CD8-positive, alpha-beta memory T cell (primary cell): Measurements from ENCODE around the gene INTS2. TPM values are rescaled to one million over a fixed set of nuclear protein-coding genes. Genes with fewer than 3 reads are reported as not detected.
"Not testable (repeated sequence)": the region's sequence is repeated elsewhere in the genome, so short reads cannot be mapped to it uniquely, and the experiment has no call there.

Source experiments
- CTCF ChIA-PET: fragments of 350-600 bp; sonication (Branson Sonifier 250); formaldehyde crosslinking; loops from one replicate; lab custom pipeline; 2021; ENCODE audit warnings: antibody characterized with exemption; lab: Charles Lee
- POLR2A ChIA-PET: fragments of 350-600 bp; sonication (Branson Sonifier 250); formaldehyde crosslinking; loops from one replicate; lab custom pipeline; 2021; ENCODE audit warnings: antibody characterized with exemption; lab: Charles Lee
- DNase-seq, 5 donors: peaks; one replicate each; pipeline versions ENCODE4 v3.0.0 to v3.0.0-alpha.2; 2020 to 2022; ENCODE audit warnings: mixed read lengths in 1 of 5
- H3K27ac ChIP-seq: one replicate; pipeline ENCODE4 v1.7.0; 2013; ENCODE audit warnings: low read depth, mild to moderate bottlenecking, low read length, moderate library complexity
- H3K27me3 ChIP-seq: 2 replicates; pipeline ENCODE4 v1.7.0; 2013; ENCODE audit warnings: low read length, mild to moderate bottlenecking; ENCODE audit not compliant: insufficient read depth, poor library complexity, severe bottlenecking
- H3K36me3 ChIP-seq: 2 replicates; pipeline ENCODE4 v1.7.0; 2013; ENCODE audit warnings: mild to moderate bottlenecking, low read length, moderate library complexity; ENCODE audit not compliant: insufficient read depth
- H3K4me1 ChIP-seq: 2 replicates; pipeline ENCODE4 v1.7.0; 2013; ENCODE audit warnings: mild to moderate bottlenecking, low read length, moderate library complexity; ENCODE audit not compliant: insufficient read depth
- H3K4me3 ChIP-seq: 2 replicates; pipeline ENCODE4 v1.7.0; 2013; ENCODE audit warnings: mild to moderate bottlenecking, low read length
- H3K9me3 ChIP-seq: 2 replicates; pipeline ENCODE4 v1.7.0; 2013; ENCODE audit warnings: mild to moderate bottlenecking, low read length
- H3K27ac Mint-ChIP-seq, 8 donors: one replicate each; pipeline ENCODE4 v1.8.0; 2020 to 2021; ENCODE audit warnings: mixed read lengths in 8 of 8, mild to moderate bottlenecking in 6 of 8, inconsistent platforms in 3 of 8, moderate library complexity in 3 of 8
- H3K27me3 Mint-ChIP-seq, 2 donors: one replicate each; pipeline ENCODE4 v1.8.0; 2020 to 2021; ENCODE audit warnings: mixed read lengths in 2 of 2, mild to moderate bottlenecking in 1 of 2, moderate library complexity in 1 of 2
- H3K36me3 Mint-ChIP-seq, 3 donors: one replicate each; pipeline ENCODE4 v1.8.0; 2020 to 2021; ENCODE audit warnings: mixed read lengths in 3 of 3, inconsistent platforms in 1 of 3, mild to moderate bottlenecking in 1 of 3
- H3K4me1 Mint-ChIP-seq, 3 donors: one replicate each; pipeline ENCODE4 v1.8.0; 2020 to 2021; ENCODE audit warnings: mixed read lengths in 3 of 3, inconsistent platforms in 1 of 3, mild to moderate bottlenecking in 1 of 3
- H3K4me3 Mint-ChIP-seq, 7 donors: one replicate each; pipeline ENCODE4 v1.8.0; 2020 to 2021; ENCODE audit warnings: mixed read lengths in 7 of 7, mild to moderate bottlenecking in 6 of 7, moderate library complexity in 4 of 7, inconsistent platforms in 2 of 7
- H3K9me3 Mint-ChIP-seq, 5 donors: one replicate each; pipeline ENCODE4 v1.8.0; 2020 to 2022; ENCODE audit warnings: mixed read lengths in 5 of 5, mild to moderate bottlenecking in 3 of 5, moderate library complexity in 2 of 5, inconsistent platforms in 1 of 5
- polyA plus RNA-seq: library from polyadenylated mRNA; unstranded; fragments of 300-500 nt; fragmentation: Illumina TruSeq; gene quantifications from one replicate; pipeline ENCODE4 v1.2.3, GENCODE V29; 2021
- total RNA-seq, 2 experiments: library from RNA; stranded (reverse); gene quantifications; one replicate each; pipeline ENCODE4 v1.2.3, GENCODE V29; 2021

INTS2 gene
- total and polyA plus RNA-seq, 3 experiments from 2014 or later = 3.6 to 26.4 (median 25.9) TPM

DNA sequence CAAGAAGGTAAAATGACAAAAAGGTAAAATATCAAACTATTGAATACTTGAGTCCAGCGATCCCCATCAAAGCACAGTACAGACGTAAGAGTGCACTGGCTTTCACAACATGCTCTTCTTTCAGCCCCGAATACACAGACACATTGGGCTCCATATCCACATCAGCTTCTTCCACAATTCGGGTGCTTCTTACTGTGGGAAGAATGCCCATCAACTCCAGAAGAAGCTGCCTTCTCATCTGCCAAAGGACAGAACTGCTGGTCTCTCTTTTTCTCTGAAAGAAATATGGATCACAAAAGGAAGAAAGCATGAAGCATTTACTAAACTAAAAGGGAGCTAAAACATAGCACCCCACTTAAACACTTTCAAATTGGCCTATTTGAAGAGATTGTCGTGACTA is 20.4 kb downstream of the INTS2 start:
- Mint-ChIP-seq H3K36me3 (peaks cover 8 to 57% (median 27%) of the 10 kb centered on the region in 3 donors), H3K27me3 (no peaks in the 10 kb centered on the region), H3K4me3 (peak overlapping the region in 1 of 7 donors; percentile 17), H3K9me3 (no peaks in the 10 kb centered on the region), H3K4me1 (peaks cover 7 to 19% (median 14%) of the 10 kb centered on the region in 3 donors), H3K27ac (peak overlapping the region in 4 of 8 donors; percentile 10 to 71 (median 46))
- POLR2A ChIA-PET = no interaction called here
- no peaks in the 10 kb centered on the region for H3K4me1 ChIP-seq
- H3K27ac ChIP-seq = no peak overlapping the region
- H3K36me3 ChIP-seq = peaks cover 21% of the 10 kb centered on the region
- no peaks in the 10 kb centered on the region for H3K27me3 ChIP-seq
- no peak overlapping the region for H3K4me3 ChIP-seq
- no peaks in the 10 kb centered on the region for H3K9me3 ChIP-seq
- DNase-seq = no peak
- CTCF ChIA-PET = no interaction called here

DNA sequence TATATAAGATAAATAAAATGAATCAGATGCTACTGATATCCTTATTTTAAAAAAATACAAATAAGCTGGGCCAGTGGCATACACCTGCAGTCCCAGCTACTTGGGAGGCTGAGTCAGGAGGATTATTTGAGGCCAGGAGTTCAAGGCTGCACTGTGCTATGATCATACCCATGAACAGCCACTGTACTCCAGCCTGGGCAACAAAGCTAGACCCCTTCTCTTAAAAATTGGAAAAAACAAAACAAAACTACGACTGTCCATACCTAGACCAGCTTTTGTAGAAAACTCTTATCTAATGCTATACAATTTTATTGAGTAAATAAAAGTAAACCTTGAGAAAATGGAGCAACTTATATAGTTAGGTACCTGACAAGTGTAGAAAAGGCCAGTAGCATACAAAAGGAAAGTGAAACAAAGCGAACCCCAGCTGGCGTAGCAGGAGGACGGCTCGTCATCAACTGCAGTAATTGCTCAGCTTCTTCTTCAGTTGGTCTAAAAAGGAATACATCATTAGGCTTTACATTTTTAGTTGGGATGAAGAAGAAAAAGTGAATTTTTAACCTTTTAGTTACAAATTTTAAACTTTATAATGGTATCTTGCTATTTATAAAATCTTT is 23.6 kb downstream of the INTS2 start:
- H3K9me3 Mint-ChIP-seq = no peaks in the 10 kb centered on the region
- H3K4me3 Mint-ChIP-seq = peak overlapping the region; percentile 49 to 88 (median 79)
- peaks cover 5 to 14% (median 14%) of the 10 kb centered on the region in 3 donors for H3K4me1 Mint-ChIP-seq
- H3K27ac Mint-ChIP-seq = peak overlapping the region; percentile 90 to 99 (median 94)
- no peaks in the 10 kb centered on the region for H3K9me3 ChIP-seq
- H3K27ac ChIP-seq = peak overlapping the region; percentile 68
- peaks cover 0 to 56% (median 21%) of the 10 kb centered on the region in 3 donors for H3K36me3 Mint-ChIP-seq
- no peaks in the 10 kb centered on the region for H3K27me3 Mint-ChIP-seq
- ChIA-PET POLR2A (interaction anchor here (0.7 kb wide), 1 partner anchor 41 kb away, joined by 5 read pairs; the partner anchor contains the start of gene BRIP1), CTCF (interaction anchor here (1.5 to 1.6 kb wide), 2 partner anchors 23 to 162 kb away, joined by 4 to 7 read pairs; partner anchors contain the start of gene INTS2)
- H3K27me3 ChIP-seq = no peaks in the 10 kb centered on the region
- peaks cover 10% of the 10 kb centered on the region for H3K36me3 ChIP-seq
- no peaks in the 10 kb centered on the region for H3K4me1 ChIP-seq
- DNase-seq = peak; percentile 4 to 67 (median 15)
- peak overlapping the region; percentile 22 for H3K4me3 ChIP-seq

DNA sequence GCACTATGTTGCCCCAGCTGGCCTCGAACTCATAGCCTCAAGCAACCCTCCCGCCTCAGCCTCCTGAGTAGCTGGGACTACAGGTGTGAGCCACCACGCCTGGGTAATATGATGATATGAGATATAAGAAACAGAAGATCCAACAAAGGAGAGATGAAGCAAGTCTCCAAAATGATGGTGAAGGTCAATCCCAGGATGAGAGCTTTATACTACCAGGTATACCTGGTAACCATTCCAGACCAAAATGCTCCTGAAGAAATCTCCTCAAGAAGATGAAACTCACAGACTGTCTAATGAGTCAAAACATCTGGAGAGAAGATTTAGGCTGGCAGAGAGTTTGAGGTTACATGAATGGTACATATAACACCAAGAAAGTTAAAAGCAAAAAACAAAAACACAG is 24.5 kb downstream of the INTS2 start:
- ChIA-PET CTCF (interaction anchor here (0.8 kb wide), 1 partner anchor 84 kb away, joined by 3 read pairs; no protein-coding TSS in a partner anchor), POLR2A (no interaction called here)
- no peaks in the 10 kb centered on the region for H3K4me1 ChIP-seq
- no peak for DNase-seq
- Mint-ChIP-seq H3K4me3 (peak overlapping the region in 3 of 7 donors; percentile 27 to 42 (median 32)), H3K27me3 (no peaks in the 10 kb centered on the region), H3K36me3 (peaks cover 0 to 57% (median 21%) of the 10 kb centered on the region in 3 donors), H3K9me3 (no peaks in the 10 kb centered on the region), H3K27ac (peak overlapping the region in 7 of 8 donors; percentile 90 to 99 (median 95)), H3K4me1 (peaks cover 5 to 14% (median 14%) of the 10 kb centered on the region in 3 donors)
- H3K27me3 ChIP-seq = no peaks in the 10 kb centered on the region
- H3K4me3 ChIP-seq = no peak overlapping the region
- peaks cover 10% of the 10 kb centered on the region for H3K36me3 ChIP-seq
- H3K27ac ChIP-seq = no peak overlapping the region
- no peaks in the 10 kb centered on the region for H3K9me3 ChIP-seq

DNA sequence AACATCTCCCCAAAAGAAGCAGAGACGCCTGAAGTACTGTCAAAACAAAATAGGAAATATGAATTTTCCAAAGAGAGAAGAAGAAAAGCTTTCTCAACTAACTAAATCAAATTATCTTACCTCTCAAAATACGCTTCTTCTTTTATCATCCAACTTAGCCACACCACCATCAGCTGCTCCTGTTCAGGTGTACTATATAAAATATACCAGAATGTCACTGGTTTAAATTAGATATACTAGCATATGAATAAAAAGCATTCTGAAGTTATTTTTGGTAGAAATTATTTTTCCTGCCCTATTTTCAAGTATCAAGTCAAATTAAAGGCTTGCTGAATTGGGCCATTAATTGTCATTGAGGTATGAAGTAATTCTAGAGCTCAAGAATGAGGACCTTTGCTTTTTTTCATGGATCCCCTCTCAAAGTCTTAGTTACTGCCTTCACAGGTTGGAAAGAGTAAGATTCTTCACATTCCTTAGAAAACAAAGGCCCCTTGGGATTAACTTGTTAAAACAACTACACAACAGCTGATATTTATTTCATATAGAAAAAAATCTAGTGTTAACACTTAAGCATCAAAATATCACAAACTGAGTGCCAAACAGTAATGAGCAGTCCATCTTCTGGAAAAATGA is 30.1 kb downstream of the INTS2 start:
- Mint-ChIP-seq H3K9me3 (no peaks in the 10 kb centered on the region), H3K36me3 (peaks cover 0 to 74% (median 14%) of the 10 kb centered on the region in 3 donors), H3K4me3 (no peak overlapping the region), H3K27ac (peak overlapping the region in 2 of 8 donors; percentile 9 to 33), H3K4me1 (peaks cover 0 to 2% (median 2%) of the 10 kb centered on the region in 3 donors), H3K27me3 (no peaks in the 10 kb centered on the region)
- ChIA-PET POLR2A (no interaction called here), CTCF (no interaction called here)
- no peak overlapping the region for H3K4me3 ChIP-seq
- no peaks in the 10 kb centered on the region for H3K4me1 ChIP-seq
- H3K36me3 ChIP-seq = peaks cover 10% of the 10 kb centered on the region
- no peak overlapping the region for H3K27ac ChIP-seq
- H3K27me3 ChIP-seq = no peaks in the 10 kb centered on the region
- DNase-seq = no peak
- no peaks in the 10 kb centered on the region for H3K9me3 ChIP-seq

DNA sequence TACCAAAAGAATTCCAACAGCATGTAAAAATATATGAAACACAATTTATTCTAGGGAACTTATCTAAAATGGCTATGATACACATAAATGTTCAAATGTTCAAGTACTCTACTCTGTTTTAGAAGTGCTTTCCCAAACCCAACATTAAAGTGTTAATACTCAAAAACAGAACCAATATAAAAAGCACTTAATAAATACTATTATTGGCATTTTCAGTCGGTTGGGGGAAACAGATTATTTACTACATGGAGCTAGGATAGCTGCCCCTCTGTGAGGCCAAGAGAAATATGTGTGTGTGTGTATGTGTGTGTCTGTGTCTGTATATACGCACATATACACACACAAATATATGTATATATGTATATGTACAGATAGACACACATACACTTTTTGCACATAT is 32.4 kb downstream of the INTS2 start:
- ChIA-PET CTCF (no interaction called here), POLR2A (no interaction called here)
- H3K36me3 ChIP-seq = no peaks in the 10 kb centered on the region
- H3K4me3 Mint-ChIP-seq = no peak overlapping the region
- no peak overlapping the region for H3K27ac ChIP-seq
- no peak overlapping the region for H3K4me3 ChIP-seq
- H3K27me3 ChIP-seq = no peaks in the 10 kb centered on the region
- no peak for DNase-seq
- H3K9me3 Mint-ChIP-seq = no peaks in the 10 kb centered on the region
- H3K4me1 ChIP-seq = no peaks in the 10 kb centered on the region
- no peaks in the 10 kb centered on the region for H3K9me3 ChIP-seq
- peaks cover 0 to 74% (median 15%) of the 10 kb centered on the region in 3 donors for H3K36me3 Mint-ChIP-seq
- peaks cover 0 to 2% (median 2%) of the 10 kb centered on the region in 3 donors for H3K4me1 Mint-ChIP-seq
- H3K27me3 Mint-ChIP-seq = no peaks in the 10 kb centered on the region
- peak overlapping the region in 1 of 8 donors; percentile 64 for H3K27ac Mint-ChIP-seq

DNA sequence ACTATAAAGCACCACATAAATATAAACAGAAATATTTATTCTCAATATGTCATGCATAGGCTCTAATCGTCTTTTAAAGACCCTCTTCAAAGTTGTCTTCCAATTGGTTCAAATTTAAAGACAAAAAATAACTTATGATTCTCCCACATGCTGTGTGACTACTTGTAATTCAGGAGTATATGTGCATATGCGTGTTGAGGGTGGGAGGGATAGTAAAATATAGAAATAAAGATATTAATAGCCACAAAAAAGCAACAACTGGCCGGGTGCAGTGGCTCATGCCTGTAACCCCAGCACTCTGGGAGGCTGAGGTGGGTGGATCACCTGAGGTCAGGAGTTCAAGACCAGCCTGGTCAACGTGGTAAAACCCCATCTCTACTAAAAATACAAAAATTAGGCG is 33.5 kb downstream of the INTS2 start:
- H3K27me3 Mint-ChIP-seq, H3K27me3 ChIP-seq, H3K4me1 Mint-ChIP-seq, H3K9me3 ChIP-seq, POLR2A ChIA-PET, DNase-seq, H3K9me3 Mint-ChIP-seq, H3K36me3 ChIP-seq, H3K4me3 ChIP-seq, H3K4me3 Mint-ChIP-seq, H3K4me1 ChIP-seq, H3K27ac ChIP-seq, CTCF ChIA-PET, H3K27ac Mint-ChIP-seq: not testable (repeated sequence)
- H3K36me3 Mint-ChIP-seq = peaks cover 0 to 74% (median 13%) of the 10 kb centered on the region in 3 donors

DNA sequence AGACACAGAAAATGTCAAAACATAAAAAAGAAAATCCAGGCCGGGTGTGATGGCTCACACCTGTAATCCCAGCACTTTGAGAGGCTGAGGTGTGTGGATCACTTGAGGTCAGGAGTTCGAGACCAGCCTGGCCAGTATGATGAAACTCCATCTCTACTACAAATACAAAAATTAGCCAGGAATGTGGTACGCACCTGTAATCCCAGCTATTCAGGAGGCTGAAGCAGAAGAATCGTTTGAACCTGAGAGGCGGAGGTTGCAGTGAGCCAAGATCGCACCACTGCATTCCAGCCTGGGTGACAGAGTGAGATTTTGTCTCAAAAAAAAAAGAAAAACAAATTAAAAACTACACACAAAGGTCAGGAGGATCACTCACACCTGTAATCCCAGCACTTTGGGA is 40.0 kb downstream of the INTS2 start:
- H3K4me3 Mint-ChIP-seq, H3K4me1 Mint-ChIP-seq, H3K9me3 Mint-ChIP-seq, DNase-seq, POLR2A ChIA-PET, H3K4me1 ChIP-seq, H3K4me3 ChIP-seq, H3K9me3 ChIP-seq, H3K27ac ChIP-seq, H3K27me3 ChIP-seq, H3K27me3 Mint-ChIP-seq: not testable (repeated sequence)
- H3K36me3 ChIP-seq = peaks cover 11% of the 10 kb centered on the region
- peak overlapping the region in 1 of 8 donors; percentile 36 for H3K27ac Mint-ChIP-seq
- CTCF ChIA-PET = interaction anchor here (1.9 kb wide), 1 partner anchor 15 kb away, joined by 4 read pairs; no protein-coding TSS in a partner anchor
- peaks cover 4 to 66% (median 17%) of the 10 kb centered on the region in 3 donors for H3K36me3 Mint-ChIP-seq

DNA sequence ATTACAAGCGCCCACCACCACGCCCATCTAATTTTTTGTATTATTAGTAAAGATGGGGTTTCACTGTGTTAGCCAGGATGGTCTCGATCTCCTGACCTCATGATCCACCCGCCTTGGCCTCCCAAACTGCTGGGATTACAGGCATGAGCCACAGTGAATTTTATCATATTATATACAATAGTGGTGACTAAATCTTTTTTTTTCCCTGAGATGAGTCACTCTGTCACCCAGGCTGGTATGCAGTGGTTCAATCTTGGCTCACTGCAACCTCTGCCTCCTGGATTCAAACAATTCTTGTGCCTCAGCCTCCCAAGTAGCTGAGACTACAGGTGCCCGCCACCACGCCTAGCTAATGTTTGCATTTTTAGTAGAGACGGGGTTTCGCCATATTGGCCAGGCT is 41.9 kb downstream of the INTS2 start:
- peaks cover 14% of the 10 kb centered on the region for H3K36me3 ChIP-seq
- CTCF ChIA-PET, H3K9me3 Mint-ChIP-seq: not testable (repeated sequence)

More for the DNA sequence above, 41.9 kb downstream of the INTS2 start:
- H3K4me1 ChIP-seq, H3K27me3 ChIP-seq, H3K4me3 ChIP-seq, DNase-seq, H3K4me1 Mint-ChIP-seq, H3K27me3 Mint-ChIP-seq, H3K4me3 Mint-ChIP-seq, H3K27ac ChIP-seq, H3K9me3 ChIP-seq: not testable (repeated sequence)
- POLR2A ChIA-PET = interaction anchor here (0.7 kb wide), 1 partner anchor 1229 kb away, joined by 3 read pairs; no protein-coding TSS in a partner anchor
- peak overlapping the region in 1 of 8 donors; percentile 82 for H3K27ac Mint-ChIP-seq
- H3K36me3 Mint-ChIP-seq = peaks cover 4 to 69% (median 19%) of the 10 kb centered on the region in 3 donors
